Thyroid gland (tissue), 4 donors: Measurements from ENCODE around the gene MBL2.

Source experiments
- CTCF ChIP-seq, 6 experiments: fragments of 200-600 bp in 3 of 6; fragments of 450-650 bp in 3 of 6; sonication (generic) in 3 of 6; IDR thresholded peaks; one replicate each; pipeline ENCODE4 v1.5.1; 2016 to 2019; ENCODE audit warnings: antibody characterized with exemption in 6 of 6, mild to moderate bottlenecking in 2 of 6, inconsistent platforms in 1 of 6, moderate library complexity in 1 of 6
- POLR2A ChIP-seq, 2 donors: fragments of 450-650 bp; IDR thresholded peaks; one replicate each; pipeline ENCODE4 v1.6.1; 2017; ENCODE audit warnings: antibody characterized with exemption in 2 of 2, mild to moderate bottlenecking in 2 of 2, moderate library complexity in 1 of 2

- TF ChIP-seq CTCF (IDR thresholded peaks at IDR 0.05) (no peak), POLR2A (IDR thresholded peaks at IDR 0.05) (no peak)
Measured at GRCh38 chr10:52814506-52814905, 41.9 kb upstream of the MBL2 start.
